Dermis microvascular lymphatic vessel endothelial cell (primary cell): ENCODE results near the gene RFTN1. TPM values are rescaled to one million over a fixed set of nuclear protein-coding genes. Genes with fewer than 3 reads are reported as not detected.

Experiments used
- DNase-seq, 2 donors: peaks; one replicate each; pipeline versions ENCODE4 v3.0.0 to v3.0.0-alpha.2; 2010; ENCODE audit warnings: low read depth in 2 of 2
- total RNA-seq: library from RNA; depleted of rRNA; stranded (reverse); fragments of >200 nt; gene quantifications from 2 replicates; pipeline ENCODE4 v1.2.1, GENCODE V29; 2014

The RFTN1 gene
- total RNA-seq, 1 donor from 2014 or later = 19.3 TPM

GRCh38 chr3:16468002-16468335 is 45.5 kb downstream of the RFTN1 start:
- DNase-seq = no peak

GRCh38 chr3:16467393-16467792 is 46.1 kb downstream of the RFTN1 start:
- no peak for DNase-seq

- DNase-seq = no peak
Observed at GRCh38 chr3:16466822-16467221, 46.7 kb downstream of the RFTN1 start.

- no peak for DNase-seq
Observed at GRCh38 chr3:16464511-16465148, 48.9 kb downstream of the RFTN1 start.

- DNase-seq = no peak
Observed at GRCh38 chr3:16463914-16464313, 49.6 kb downstream of the RFTN1 start.

- no peak for DNase-seq
Observed at GRCh38 chr3:16463119-16463518, 50.4 kb downstream of the RFTN1 start.

GRCh38 chr3:16462679-16463078 is 50.8 kb downstream of the RFTN1 start:
- no peak for DNase-seq

- DNase-seq = no peak
Observed at GRCh38 chr3:16461463-16462245, 51.8 kb downstream of the RFTN1 start.

- no peak for DNase-seq
Observed at GRCh38 chr3:16460886-16461285, 52.6 kb downstream of the RFTN1 start.

GRCh38 chr3:16460273-16460672 is 53.2 kb downstream of the RFTN1 start:
- no peak for DNase-seq

GRCh38 chr3:16456784-16457415 is 56.6 kb downstream of the RFTN1 start:
- no peak for DNase-seq

- no peak for DNase-seq
Observed at GRCh38 chr3:16455966-16456365, 57.5 kb downstream of the RFTN1 start.

- DNase-seq = no peak
Observed at GRCh38 chr3:16455001-16455400, 58.5 kb downstream of the RFTN1 start.

GRCh38 chr3:16452261-16452660 is 61.2 kb downstream of the RFTN1 start:
- DNase-seq = no peak

GRCh38 chr3:16449369-16449768 is 64.1 kb downstream of the RFTN1 start:
- no peak for DNase-seq

- DNase-seq = peak in 1 of 2 donors; percentile 59
Observed at GRCh38 chr3:16448639-16449070, 64.8 kb downstream of the RFTN1 start.

- no peak for DNase-seq
Observed at GRCh38 chr3:16447135-16447534, 66.4 kb downstream of the RFTN1 start.

GRCh38 chr3:16444344-16444743 is 69.2 kb downstream of the RFTN1 start:
- DNase-seq = no peak

GRCh38 chr3:16442730-16443129 is 70.8 kb downstream of the RFTN1 start:
- no peak for DNase-seq

- no peak for DNase-seq
Observed at GRCh38 chr3:16441371-16441875, 72.1 kb downstream of the RFTN1 start.

- no peak for DNase-seq
Observed at GRCh38 chr3:16439848-16440708, 73.4 kb downstream of the RFTN1 start.
